Measurements from ENCODE around the gene MYDGF.

The MYDGF gene

GRCh38 chr19:4664642-4665041, 5.5 kb downstream of the MYDGF start:
- no peak overlapping the region for H2BK5ac ChIP-seq (ENCODE audit: low read length)
- H3K27me3 ChIP-seq (ENCODE audit: insufficient read depth, low read length, poor library complexity): no peaks in the 10 kb centered on the region
- H2BK120ac ChIP-seq (ENCODE audit: low read depth, low read length): no peak overlapping the region
- H3K23ac ChIP-seq (ENCODE audit: low read length): no peak overlapping the region
- no CpG with 5 or more reads among the region's 12 CpGs for WGBS (ENCODE audit: extremely low coverage, insufficient coverage, low lambda C conversion rate)
- no peak overlapping the region for H4K5ac ChIP-seq (ENCODE audit: low read length)
- H3K4me3 ChIP-seq (ENCODE audit: low read length): no peak overlapping the region
- H3K4me2 ChIP-seq (ENCODE audit: low read length): no peak overlapping the region
- no peak overlapping the region for H3K9ac ChIP-seq (ENCODE audit: low read length)
- no peak overlapping the region for H3K56ac ChIP-seq (ENCODE audit: low read length)
- peaks cover 2% of the 10 kb centered on the region for H3K79me1 ChIP-seq (ENCODE audit: low read length)
- H3K4ac ChIP-seq (ENCODE audit: low read depth, low read length): no peak overlapping the region
- H4K8ac ChIP-seq (ENCODE audit: low read depth, low read length): no peak overlapping the region
- no peak overlapping the region for H2BK15ac ChIP-seq (replicated peaks; ENCODE audit: low read depth)
- DNase-seq: no peak
- H3K27ac ChIP-seq (ENCODE audit: low read depth, low read length): no peak overlapping the region
- H3K36me3 ChIP-seq (ENCODE audit: control insufficient read depth, insufficient read depth, low read length): peaks cover 1% of the 10 kb centered on the region
- H3K4me1 ChIP-seq (ENCODE audit: control insufficient read depth, low read depth, low read length): no peaks in the 10 kb centered on the region
- H2AK5ac ChIP-seq (ENCODE audit: low read length): no peak overlapping the region
- peaks cover 4% of the 10 kb centered on the region for H3K79me2 ChIP-seq (ENCODE audit: control insufficient read depth, insufficient read depth, low read length)
- no peak overlapping the region for H3K18ac ChIP-seq (ENCODE audit: low read length)

- Histone ChIP-seq H3K79me2 (ENCODE audit: control insufficient read depth, insufficient read depth, low read length) (no peaks in the 10 kb centered on the region), H3K27ac (ENCODE audit: low read depth, low read length) (no peak overlapping the region), H4K5ac (ENCODE audit: low read length) (no peak overlapping the region), H3K27me3 (ENCODE audit: insufficient read depth, low read length, poor library complexity) (no peaks in the 10 kb centered on the region), H2BK5ac (ENCODE audit: low read length) (no peak overlapping the region), H3K9ac (ENCODE audit: low read length) (no peak overlapping the region), H2AK5ac (ENCODE audit: low read length) (no peak overlapping the region), H3K36me3 (ENCODE audit: control insufficient read depth, insufficient read depth, low read length) (peaks cover 6% of the 10 kb centered on the region), H3K4me3 (ENCODE audit: low read length) (no peak overlapping the region), H3K4ac (ENCODE audit: low read depth, low read length) (no peak overlapping the region), H2BK15ac (replicated peaks; ENCODE audit: low read depth) (no peak overlapping the region), H3K4me2 (ENCODE audit: low read length) (no peak overlapping the region), H3K23ac (ENCODE audit: low read length) (no peak overlapping the region), H3K56ac (ENCODE audit: low read length) (no peak overlapping the region), H3K18ac (ENCODE audit: low read length) (no peak overlapping the region), H3K79me1 (ENCODE audit: low read length) (no peaks in the 10 kb centered on the region), H3K4me1 (ENCODE audit: control insufficient read depth, low read depth, low read length) (no peaks in the 10 kb centered on the region), H2BK120ac (ENCODE audit: low read depth, low read length) (no peak overlapping the region), H4K8ac (ENCODE audit: low read depth, low read length) (no peak overlapping the region)
- WGBS (ENCODE audit: extremely low coverage, insufficient coverage, low lambda C conversion rate): no CpG with 5 or more reads among the region's 6 CpGs
- no peak for DNase-seq
These were observed 7.3 kb downstream of the MYDGF start for GRCh38 chr19:4662812-4663211.

GRCh38 chr19:4662020-4662695, 8.0 kb downstream of the MYDGF start:
- H4K5ac ChIP-seq (ENCODE audit: low read length): no peak overlapping the region
- WGBS (ENCODE audit: extremely low coverage, insufficient coverage, low lambda C conversion rate): no CpG with 5 or more reads among the region's 20 CpGs

GRCh38 chr19:4660993-4661392, 9.1 kb downstream of the MYDGF start:
- no CpG with 5 or more reads among the region's 4 CpGs for WGBS (ENCODE audit: extremely low coverage, insufficient coverage, low lambda C conversion rate)
- H2BK15ac ChIP-seq (replicated peaks; ENCODE audit: low read depth): no peak overlapping the region
- no peaks in the 10 kb centered on the region for H3K4me1 ChIP-seq (ENCODE audit: control insufficient read depth, low read depth, low read length)
- no peaks in the 10 kb centered on the region for H3K79me1 ChIP-seq (ENCODE audit: low read length)
- H3K36me3 ChIP-seq (ENCODE audit: control insufficient read depth, insufficient read depth, low read length): peaks cover 10% of the 10 kb centered on the region
- no peak overlapping the region for H2BK5ac ChIP-seq (ENCODE audit: low read length)
- H3K27me3 ChIP-seq (ENCODE audit: insufficient read depth, low read length, poor library complexity): no peaks in the 10 kb centered on the region
- no peak overlapping the region for H3K4ac ChIP-seq (ENCODE audit: low read depth, low read length)
- H2AK5ac ChIP-seq (ENCODE audit: low read length): no peak overlapping the region
- H3K27ac ChIP-seq (ENCODE audit: low read depth, low read length): no peak overlapping the region
- no peak overlapping the region for H3K4me2 ChIP-seq (ENCODE audit: low read length)
- H3K79me2 ChIP-seq (ENCODE audit: control insufficient read depth, insufficient read depth, low read length): no peaks in the 10 kb centered on the region
- no peak for DNase-seq
- no peak overlapping the region for H3K23ac ChIP-seq (ENCODE audit: low read length)
- no peak overlapping the region for H2BK120ac ChIP-seq (ENCODE audit: low read depth, low read length)
- H3K4me3 ChIP-seq (ENCODE audit: low read length): no peak overlapping the region
- H3K9ac ChIP-seq (ENCODE audit: low read length): no peak overlapping the region
- H4K8ac ChIP-seq (ENCODE audit: low read depth, low read length): no peak overlapping the region
- no peak overlapping the region for H3K56ac ChIP-seq (ENCODE audit: low read length)
- no peak overlapping the region for H4K5ac ChIP-seq (ENCODE audit: low read length)
- no peak overlapping the region for H3K18ac ChIP-seq (ENCODE audit: low read length)

More at GRCh38 chr19:4662020-4662695, 8.0 kb downstream of the MYDGF start:
- Histone ChIP-seq H3K27ac (ENCODE audit: low read depth, low read length) (no peak overlapping the region), H2BK15ac (replicated peaks; ENCODE audit: low read depth) (no peak overlapping the region), H3K56ac (ENCODE audit: low read length) (no peak overlapping the region), H2AK5ac (ENCODE audit: low read length) (no peak overlapping the region), H3K4me1 (ENCODE audit: control insufficient read depth, low read depth, low read length) (no peaks in the 10 kb centered on the region), H3K79me2 (ENCODE audit: control insufficient read depth, insufficient read depth, low read length) (no peaks in the 10 kb centered on the region), H3K27me3 (ENCODE audit: insufficient read depth, low read length, poor library complexity) (no peaks in the 10 kb centered on the region), H3K79me1 (ENCODE audit: low read length) (no peaks in the 10 kb centered on the region), H4K8ac (ENCODE audit: low read depth, low read length) (no peak overlapping the region), H3K36me3 (ENCODE audit: control insufficient read depth, insufficient read depth, low read length) (peaks cover 8% of the 10 kb centered on the region), H3K23ac (ENCODE audit: low read length) (no peak overlapping the region), H3K4me2 (ENCODE audit: low read length) (no peak overlapping the region), H2BK120ac (ENCODE audit: low read depth, low read length) (no peak overlapping the region), H3K4ac (ENCODE audit: low read depth, low read length) (no peak overlapping the region), H2BK5ac (ENCODE audit: low read length) (no peak overlapping the region), H3K18ac (ENCODE audit: low read length) (no peak overlapping the region), H3K9ac (ENCODE audit: low read length) (no peak overlapping the region), H3K4me3 (ENCODE audit: low read length) (no peak overlapping the region)
- no peak for DNase-seq

GRCh38 chr19:4660181-4660791, 9.9 kb downstream of the MYDGF start:
- Histone ChIP-seq H4K5ac (ENCODE audit: low read length) (no peak overlapping the region), H4K8ac (ENCODE audit: low read depth, low read length) (no peak overlapping the region), H3K4ac (ENCODE audit: low read depth, low read length) (no peak overlapping the region), H3K4me3 (ENCODE audit: low read length) (no peak overlapping the region), H3K18ac (ENCODE audit: low read length) (no peak overlapping the region), H2BK120ac (ENCODE audit: low read depth, low read length) (no peak overlapping the region), H2BK5ac (ENCODE audit: low read length) (no peak overlapping the region), H3K27me3 (ENCODE audit: insufficient read depth, low read length, poor library complexity) (no peaks in the 10 kb centered on the region), H3K9ac (ENCODE audit: low read length) (no peak overlapping the region), H3K23ac (ENCODE audit: low read length) (no peak overlapping the region), H3K27ac (ENCODE audit: low read depth, low read length) (no peak overlapping the region), H2AK5ac (ENCODE audit: low read length) (no peak overlapping the region), H3K4me1 (ENCODE audit: control insufficient read depth, low read depth, low read length) (no peaks in the 10 kb centered on the region), H2BK15ac (replicated peaks; ENCODE audit: low read depth) (no peak overlapping the region), H3K79me2 (ENCODE audit: control insufficient read depth, insufficient read depth, low read length) (no peaks in the 10 kb centered on the region), H3K56ac (ENCODE audit: low read length) (no peak overlapping the region), H3K79me1 (ENCODE audit: low read length) (no peaks in the 10 kb centered on the region), H3K4me2 (ENCODE audit: low read length) (no peak overlapping the region), H3K36me3 (ENCODE audit: control insufficient read depth, insufficient read depth, low read length) (peaks cover 10% of the 10 kb centered on the region)
- no CpG with 5 or more reads among the region's 15 CpGs for WGBS (ENCODE audit: extremely low coverage, insufficient coverage, low lambda C conversion rate)
- peak; percentile 74 for DNase-seq

- Histone ChIP-seq H2BK120ac (ENCODE audit: low read depth, low read length) (no peak overlapping the region), H3K18ac (ENCODE audit: low read length) (no peak overlapping the region), H3K9ac (ENCODE audit: low read length) (no peak overlapping the region), H3K27me3 (ENCODE audit: insufficient read depth, low read length, poor library complexity) (no peaks in the 10 kb centered on the region), H3K4me2 (ENCODE audit: low read length) (no peak overlapping the region), H3K4me1 (ENCODE audit: control insufficient read depth, low read depth, low read length) (no peaks in the 10 kb centered on the region), H3K4ac (ENCODE audit: low read depth, low read length) (no peak overlapping the region), H4K5ac (ENCODE audit: low read length) (no peak overlapping the region), H2BK15ac (replicated peaks; ENCODE audit: low read depth) (no peak overlapping the region), H3K23ac (ENCODE audit: low read length) (no peak overlapping the region), H3K36me3 (ENCODE audit: control insufficient read depth, insufficient read depth, low read length) (peaks cover 11% of the 10 kb centered on the region), H4K8ac (ENCODE audit: low read depth, low read length) (no peak overlapping the region), H3K27ac (ENCODE audit: low read depth, low read length) (no peak overlapping the region), H3K79me2 (ENCODE audit: control insufficient read depth, insufficient read depth, low read length) (no peaks in the 10 kb centered on the region), H3K56ac (ENCODE audit: low read length) (no peak overlapping the region), H3K4me3 (ENCODE audit: low read length) (no peak overlapping the region), H2AK5ac (ENCODE audit: low read length) (no peak overlapping the region), H3K79me1 (ENCODE audit: low read length) (no peaks in the 10 kb centered on the region), H2BK5ac (ENCODE audit: low read length) (no peak overlapping the region)
- no peak for DNase-seq
- no CpG with 5 or more reads among the region's 8 CpGs for WGBS (ENCODE audit: extremely low coverage, insufficient coverage, low lambda C conversion rate)
These were observed 12.3 kb downstream of the MYDGF start for GRCh38 chr19:4657835-4658234.
